Measurements from ENCODE around the gene NHEJ1. TPM values are rescaled to one million over a fixed set of nuclear protein-coding genes. Genes with fewer than 3 reads are reported as not detected.
A peak's percentile ranks its signal among the peaks of the same experiment; 100 is the strongest.

Gene NHEJ1
- polyA plus RNA-seq, 3 donors: 12.6 to 20.9 (median 20.3) TPM

GRCh38 chr2:219099329-219099728, 61.3 kb downstream of the NHEJ1 start:
- H3K27me3 ChIP-seq (ENCODE audit: control insufficient read depth in 2 of 2, insufficient read depth in 2 of 2, low read length in 2 of 2): no peaks in the 10 kb centered on the region
- Mint-ChIP-seq H3K9me3 (no peaks in the 10 kb centered on the region), H3K4me1 (peaks cover 9% of the 10 kb centered on the region), H3K4me3 (no peak overlapping the region), H3K27ac (no peak overlapping the region), H3K27me3 (ENCODE audit: low read depth in 3 of 3) (peaks cover 0 to 2% (median 0%) of the 10 kb centered on the region in 3 donors), H3K36me3 (peaks cover 3 to 11% of the 10 kb centered on the region in 2 donors)
- WGBS (ENCODE audit: insufficient coverage): no CpG with 5 or more reads among the region's 1 CpG
- intact Hi-C loops (cut with micrococcal nuclease): no loop called here
- H2AFZ ChIP-seq (ENCODE audit: insufficient read depth, low read depth, low read length, poor library complexity, severe bottlenecking): no peak overlapping the region
- no peak overlapping the region for H3K9ac ChIP-seq (ENCODE audit: insufficient read depth, low read length, poor library complexity, severe bottlenecking)
- H3K4me1 ChIP-seq (ENCODE audit: control insufficient read depth in 1 of 2, insufficient read depth in 2 of 2, low read length in 2 of 2): peaks cover 3 to 13% of the 10 kb centered on the region in 2 donors
- H3K36me3 ChIP-seq (replicated peaks in 1 of 2; ENCODE audit: control insufficient read depth in 1 of 2, insufficient read depth in 2 of 2, low read length in 2 of 2): peaks cover 0 to 7% of the 10 kb centered on the region in 2 donors
- peak in 2 of 3 donors; percentile 12 to 61 for DNase-seq
- H3K4me2 ChIP-seq (replicated peaks; ENCODE audit: extremely low read depth, low read length, poor library complexity, severe bottlenecking): no peak overlapping the region
- H3K9me3 ChIP-seq (replicated peaks in 1 of 2; ENCODE audit: control insufficient read depth in 1 of 2, insufficient read depth in 1 of 2, low read length in 2 of 2): no peaks in the 10 kb centered on the region
- H3K79me2 ChIP-seq (ENCODE audit: insufficient read depth, low read length): no peaks in the 10 kb centered on the region
- H3K27ac ChIP-seq (ENCODE audit: low read depth in 1 of 2, low read length in 2 of 2): no peak overlapping the region
- no peak overlapping the region for H3K4me3 ChIP-seq (replicated peaks in 1 of 3; ENCODE audit: low read depth in 2 of 3, low read length in 3 of 3)
- TF ChIP-seq, protein P1, sequence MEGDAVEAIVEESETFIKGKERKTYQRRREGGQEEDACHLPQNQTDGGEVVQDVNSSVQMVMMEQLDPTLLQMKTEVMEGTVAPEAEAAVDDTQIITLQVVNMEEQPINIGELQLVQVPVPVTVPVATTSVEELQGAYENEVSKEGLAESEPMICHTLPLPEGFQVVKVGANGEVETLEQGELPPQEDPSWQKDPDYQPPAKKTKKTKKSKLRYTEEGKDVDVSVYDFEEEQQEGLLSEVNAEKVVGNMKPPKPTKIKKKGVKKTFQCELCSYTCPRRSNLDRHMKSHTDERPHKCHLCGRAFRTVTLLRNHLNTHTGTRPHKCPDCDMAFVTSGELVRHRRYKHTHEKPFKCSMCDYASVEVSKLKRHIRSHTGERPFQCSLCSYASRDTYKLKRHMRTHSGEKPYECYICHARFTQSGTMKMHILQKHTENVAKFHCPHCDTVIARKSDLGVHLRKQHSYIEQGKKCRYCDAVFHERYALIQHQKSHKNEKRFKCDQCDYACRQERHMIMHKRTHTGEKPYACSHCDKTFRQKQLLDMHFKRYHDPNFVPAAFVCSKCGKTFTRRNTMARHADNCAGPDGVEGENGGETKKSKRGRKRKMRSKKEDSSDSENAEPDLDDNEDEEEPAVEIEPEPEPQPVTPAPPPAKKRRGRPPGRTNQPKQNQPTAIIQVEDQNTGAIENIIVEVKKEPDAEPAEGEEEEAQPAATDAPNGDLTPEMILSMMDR (IDR thresholded peaks at IDR 0.05): no peak
- H4K20me1 ChIP-seq (ENCODE audit: insufficient read depth, low read length): peaks cover 10% of the 10 kb centered on the region

GRCh38 chr2:219095406-219095935, 65.1 kb downstream of the NHEJ1 start:
- Histone ChIP-seq H3K4me2 (replicated peaks; ENCODE audit: extremely low read depth, low read length, poor library complexity, severe bottlenecking) (no peak overlapping the region), H3K4me3 (replicated peaks in 1 of 3; ENCODE audit: low read depth in 2 of 3, low read length in 3 of 3) (no peak overlapping the region), H3K27me3 (ENCODE audit: control insufficient read depth in 2 of 2, insufficient read depth in 2 of 2, low read length in 2 of 2) (no peaks in the 10 kb centered on the region), H3K9ac (ENCODE audit: insufficient read depth, low read length, poor library complexity, severe bottlenecking) (no peak overlapping the region), H2AFZ (ENCODE audit: insufficient read depth, low read depth, low read length, poor library complexity, severe bottlenecking) (no peak overlapping the region), H3K9me3 (replicated peaks in 1 of 2; ENCODE audit: control insufficient read depth in 1 of 2, insufficient read depth in 1 of 2, low read length in 2 of 2) (no peaks in the 10 kb centered on the region), H3K36me3 (replicated peaks in 1 of 2; ENCODE audit: control insufficient read depth in 1 of 2, insufficient read depth in 2 of 2, low read length in 2 of 2) (peaks cover 0 to 19% of the 10 kb centered on the region in 2 donors), H4K20me1 (ENCODE audit: insufficient read depth, low read length) (peaks cover 10% of the 10 kb centered on the region), H3K27ac (ENCODE audit: low read depth in 1 of 2, low read length in 2 of 2) (no peak overlapping the region), H3K4me1 (ENCODE audit: control insufficient read depth in 1 of 2, insufficient read depth in 2 of 2, low read length in 2 of 2) (peaks cover 4 to 15% of the 10 kb centered on the region in 2 donors), H3K79me2 (ENCODE audit: insufficient read depth, low read length) (no peaks in the 10 kb centered on the region)
- H3K27me3 Mint-ChIP-seq (ENCODE audit: low read depth in 3 of 3): peaks cover 0 to 2% (median 0%) of the 10 kb centered on the region in 3 donors
- no peak overlapping the region for H3K27ac Mint-ChIP-seq
- peaks cover 13% of the 10 kb centered on the region for H3K4me1 Mint-ChIP-seq
- WGBS (ENCODE audit: insufficient coverage): 100% methylated on average over 1 of the region's 1 CpG
- TF ChIP-seq, protein P1 (IDR thresholded peaks at IDR 0.05): no peak
- intact Hi-C loops (cut with micrococcal nuclease): no loop called here
- DNase-seq: no peak
- H3K36me3 Mint-ChIP-seq: peaks cover 11 to 20% of the 10 kb centered on the region in 2 donors
- H3K4me3 Mint-ChIP-seq: no peak overlapping the region
- no peaks in the 10 kb centered on the region for H3K9me3 Mint-ChIP-seq
